T-helper 1 cell (primary cell): ENCODE results near the gene ACVR1B.

Source experiments
- DNase-seq, 5 donors: peaks; one replicate each; pipeline ENCODE4 v3.0.0-alpha.2; 2012 to 2020
- total RNA-seq, 4 donors: gene quantifications; one replicate each; lab custom pipeline; 2026; lab: John Stamatoyannopoulos, UW

Gene ACVR1B
- 11.1 to 13.2 (median 11.8) reads per million in 4 donors for total RNA-seq

DNA sequence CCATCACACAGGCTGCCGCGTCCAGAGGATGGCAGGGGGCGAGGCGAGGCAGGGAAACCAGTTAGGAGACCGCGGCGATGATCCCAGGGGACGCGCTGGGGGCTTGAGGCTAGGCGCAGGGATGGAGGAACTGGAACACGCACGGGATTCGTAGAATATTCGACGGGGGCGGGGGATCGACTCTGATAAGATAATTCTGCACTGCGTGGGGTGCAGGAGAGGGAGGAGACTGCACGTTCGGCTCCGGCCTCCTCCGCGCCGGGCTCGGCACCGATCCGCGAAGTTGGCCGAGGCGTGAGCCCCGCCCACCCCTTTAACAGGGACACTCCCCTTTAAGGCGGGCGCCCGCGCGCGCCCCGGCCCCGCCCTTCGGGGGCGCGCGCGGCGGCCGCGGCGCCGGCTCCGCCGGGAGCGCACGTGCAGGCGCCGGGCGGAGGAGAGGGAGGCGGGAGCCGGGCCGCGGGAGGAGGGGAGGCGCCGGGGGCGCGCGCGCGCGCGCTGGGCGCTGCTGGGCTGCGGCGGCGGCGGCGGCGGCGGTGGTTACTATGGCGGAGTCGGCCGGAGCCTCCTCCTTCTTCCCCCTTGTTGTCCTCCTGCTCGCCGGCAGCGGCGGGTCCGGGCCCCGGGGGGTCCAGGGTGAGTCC lies at the start of gene ACVR1B:
Gene ACVR1B, plus strand, starts transcription at position 501 of the 644 bp plus-strand sequence. Its CDS starts 45 bp downstream, at position 546.
- peak; percentile 83 to 89 (median 87) for DNase-seq

- DNase-seq, result no peak
These were observed 49.6 kb upstream of the ACVR1B start for GRCh38 chr12:51901881-51902280.

DNA sequence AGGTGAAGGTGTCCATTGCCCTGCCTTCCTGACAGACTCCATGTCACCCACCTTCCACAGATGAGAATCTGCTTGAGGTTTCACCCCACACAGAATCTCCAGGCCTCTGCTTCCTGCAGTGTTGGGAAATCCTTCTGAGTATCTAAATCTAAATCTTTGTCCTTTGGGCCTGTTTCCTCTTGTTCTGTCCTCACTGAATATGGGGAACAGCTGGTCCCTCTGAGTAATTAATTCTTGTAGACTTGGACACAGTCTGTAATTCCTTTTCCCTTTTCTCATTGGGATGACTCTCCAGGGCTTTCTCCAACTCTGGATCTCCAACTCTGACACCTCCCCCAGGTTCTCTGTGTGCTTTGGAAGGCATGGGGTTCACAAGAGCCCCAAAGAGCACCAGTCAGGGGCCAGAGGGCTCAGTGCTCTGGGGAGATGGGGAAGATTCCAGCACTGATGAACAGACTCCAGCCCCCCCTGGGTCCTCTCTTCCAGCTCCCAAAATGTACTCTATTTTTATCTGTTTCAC lies 46.5 kb upstream of the ACVR1B start:
- no peak for DNase-seq

GRCh38 chr12:51905471-51906429 lies 45.7 kb upstream of the ACVR1B start:
- DNase-seq, result no peak

DNA sequence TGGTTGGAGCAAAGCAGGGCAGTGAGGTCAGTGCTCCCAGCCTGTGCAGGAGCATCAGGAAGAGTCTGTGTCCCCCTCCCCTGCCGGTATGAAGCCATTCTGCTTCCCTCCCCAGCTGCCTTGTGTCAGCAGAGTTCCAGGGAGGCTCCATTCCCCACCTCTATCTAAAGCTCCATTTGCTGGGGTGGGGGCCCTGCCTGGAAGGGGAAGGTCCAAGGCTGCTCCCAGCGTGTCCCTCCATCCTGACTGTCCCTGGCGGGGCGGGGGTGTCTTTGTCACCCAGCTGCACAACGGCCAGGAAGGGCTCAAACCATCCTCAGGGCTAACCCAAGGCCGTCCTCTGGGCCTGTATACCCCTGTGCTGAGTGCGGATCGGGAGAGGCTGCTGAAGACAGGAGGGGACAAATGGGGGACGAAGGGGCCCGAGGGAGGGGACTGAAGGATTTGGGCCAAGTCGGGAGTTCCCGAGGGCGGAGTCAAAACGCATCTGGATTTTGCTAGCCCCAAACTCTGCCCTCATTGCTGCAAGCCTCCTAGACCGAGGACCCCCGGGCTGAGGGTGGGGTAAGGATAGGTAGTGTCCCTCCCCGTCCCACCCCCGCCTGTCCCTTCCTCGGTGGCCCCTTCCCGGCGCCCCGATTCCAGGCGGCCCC lies 44.9 kb upstream of the ACVR1B start:
- no peak for DNase-seq

GRCh38 chr12:51907083-51907855 lies 44.2 kb upstream of the ACVR1B start, which contains the start of gene ACVRL1:
TSS of gene ACVRL1 (plus strand) at chr12:51907504. CDS start at chr12:51912475, 4,971 bp downstream.
- no peak for DNase-seq

- no peak for DNase-seq
These were observed 43.6 kb upstream of the ACVR1B start for GRCh38 chr12:51907856-51908425.

DNA sequence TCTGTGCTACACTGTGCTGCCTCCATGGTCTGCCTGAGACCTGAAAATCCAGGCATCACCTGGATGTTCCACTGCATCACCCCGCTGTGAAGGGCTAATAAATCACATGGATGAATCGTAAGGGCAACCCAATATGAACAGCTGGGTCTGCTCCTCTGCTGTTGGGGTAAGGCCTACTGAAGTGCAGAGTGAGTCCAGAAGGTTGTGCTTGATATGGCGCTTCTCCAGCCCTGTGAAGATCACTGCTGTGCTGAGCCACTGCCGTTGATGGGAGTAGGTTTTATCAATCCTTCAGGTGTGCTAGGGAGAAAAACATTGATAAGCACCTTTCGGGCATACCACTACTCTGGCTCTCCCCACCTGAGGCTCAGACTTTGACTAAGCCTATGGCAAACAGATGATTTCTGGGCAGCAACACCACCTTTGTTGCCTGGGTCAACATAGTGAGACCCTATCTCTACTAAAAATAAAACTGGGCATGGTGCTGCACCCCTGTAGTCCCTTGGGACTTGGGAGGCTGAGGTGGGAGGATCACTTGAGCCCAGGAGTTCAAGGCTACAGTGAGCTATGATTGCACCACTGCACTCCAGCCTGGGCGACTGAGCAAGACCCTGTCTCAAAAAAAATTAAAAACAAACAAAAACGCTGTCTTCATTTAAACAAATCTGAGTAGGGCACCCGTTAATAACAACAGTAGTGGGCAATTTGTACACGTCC lies 42.5 kb upstream of the ACVR1B start:
- DNase-seq, result no peak

DNA sequence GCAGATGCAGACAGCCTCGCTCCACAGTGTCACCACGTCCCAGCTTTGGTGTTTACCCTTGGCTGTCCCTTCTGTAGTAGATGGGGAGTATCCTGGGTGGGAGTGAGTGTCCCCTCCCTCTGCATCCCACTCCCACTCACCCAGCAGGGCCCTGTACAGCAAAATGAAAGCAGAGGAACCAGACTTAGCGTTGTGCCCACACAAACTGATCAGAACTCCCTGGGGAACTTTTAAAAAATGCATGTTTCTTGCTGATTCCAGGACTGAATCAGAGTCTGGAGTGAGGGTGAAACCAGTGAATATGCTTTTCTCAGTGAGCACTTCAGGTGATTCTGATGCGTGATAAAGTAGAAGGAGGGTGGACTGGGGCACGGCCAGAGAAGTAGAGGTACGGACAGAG lies 41.3 kb upstream of the ACVR1B start:
- DNase-seq, result no peak

- DNase-seq, result no peak
These were observed 40.8 kb upstream of the ACVR1B start for GRCh38 chr12:51910691-51911090.

DNA sequence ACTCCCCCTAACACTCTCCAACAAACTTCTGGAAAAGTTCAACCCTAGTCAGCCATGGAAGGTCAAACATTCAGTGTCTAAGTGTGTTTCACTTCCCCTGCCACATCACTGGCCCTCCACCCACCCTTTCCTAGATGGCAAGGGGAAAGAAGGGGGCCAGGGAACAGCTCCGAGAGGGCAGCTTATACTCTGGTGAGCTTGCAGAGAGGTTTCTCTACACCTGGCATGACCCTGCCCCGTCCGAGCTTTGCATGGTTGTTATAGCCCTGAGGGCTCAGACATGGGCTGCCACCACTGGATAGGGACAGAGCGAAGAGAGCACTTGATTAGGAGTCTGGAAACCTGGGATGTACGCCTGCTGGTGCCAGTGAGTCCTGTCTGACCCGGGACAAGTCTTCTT lies 40.2 kb upstream of the ACVR1B start:
- no peak for DNase-seq

DNA sequence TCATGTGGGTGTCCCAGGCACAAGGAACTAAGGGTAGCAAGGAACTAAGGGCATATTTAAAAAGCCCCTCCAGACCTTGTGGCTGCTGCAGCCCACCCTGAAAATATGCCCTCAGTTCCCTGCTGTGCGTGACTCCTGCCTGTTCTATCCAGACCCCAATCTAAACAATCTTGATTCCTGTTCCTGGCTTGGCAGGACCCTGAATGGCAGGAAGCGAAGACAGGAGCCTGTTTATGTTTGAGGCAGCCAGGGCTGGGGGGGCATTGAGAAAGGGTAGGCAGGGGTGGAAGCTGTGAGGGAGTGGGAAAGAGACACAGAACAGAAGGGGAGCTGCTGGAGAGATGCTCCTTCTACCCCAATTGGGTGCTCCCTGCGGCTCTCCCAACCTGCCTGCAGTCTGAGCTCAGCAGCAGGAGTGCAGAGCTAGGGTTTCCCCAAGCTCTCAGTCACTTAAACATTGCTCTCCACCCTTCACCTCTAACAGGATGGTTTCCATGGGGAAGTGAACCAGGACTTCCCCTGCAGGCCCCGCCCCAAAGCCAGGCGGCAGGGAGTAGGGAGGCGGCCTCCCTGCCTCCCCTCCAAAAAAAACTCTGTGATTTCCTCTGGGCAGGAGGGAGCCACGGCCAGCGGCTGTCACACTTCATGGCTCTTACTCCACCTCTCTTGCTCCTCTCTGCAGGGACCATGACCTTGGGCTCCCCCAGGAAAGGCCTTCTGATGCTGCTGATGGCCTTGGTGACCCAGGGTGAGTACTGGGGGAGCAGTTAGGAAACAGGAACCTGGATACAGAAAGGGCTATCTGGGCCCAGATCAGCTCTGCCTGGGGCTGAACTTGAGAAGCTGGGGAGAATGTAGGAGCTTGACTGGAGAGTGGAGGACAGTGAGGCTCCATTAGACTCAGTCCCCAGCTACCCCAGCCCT lies 39.4 kb upstream of the ACVR1B start:
- no peak for DNase-seq

DNA sequence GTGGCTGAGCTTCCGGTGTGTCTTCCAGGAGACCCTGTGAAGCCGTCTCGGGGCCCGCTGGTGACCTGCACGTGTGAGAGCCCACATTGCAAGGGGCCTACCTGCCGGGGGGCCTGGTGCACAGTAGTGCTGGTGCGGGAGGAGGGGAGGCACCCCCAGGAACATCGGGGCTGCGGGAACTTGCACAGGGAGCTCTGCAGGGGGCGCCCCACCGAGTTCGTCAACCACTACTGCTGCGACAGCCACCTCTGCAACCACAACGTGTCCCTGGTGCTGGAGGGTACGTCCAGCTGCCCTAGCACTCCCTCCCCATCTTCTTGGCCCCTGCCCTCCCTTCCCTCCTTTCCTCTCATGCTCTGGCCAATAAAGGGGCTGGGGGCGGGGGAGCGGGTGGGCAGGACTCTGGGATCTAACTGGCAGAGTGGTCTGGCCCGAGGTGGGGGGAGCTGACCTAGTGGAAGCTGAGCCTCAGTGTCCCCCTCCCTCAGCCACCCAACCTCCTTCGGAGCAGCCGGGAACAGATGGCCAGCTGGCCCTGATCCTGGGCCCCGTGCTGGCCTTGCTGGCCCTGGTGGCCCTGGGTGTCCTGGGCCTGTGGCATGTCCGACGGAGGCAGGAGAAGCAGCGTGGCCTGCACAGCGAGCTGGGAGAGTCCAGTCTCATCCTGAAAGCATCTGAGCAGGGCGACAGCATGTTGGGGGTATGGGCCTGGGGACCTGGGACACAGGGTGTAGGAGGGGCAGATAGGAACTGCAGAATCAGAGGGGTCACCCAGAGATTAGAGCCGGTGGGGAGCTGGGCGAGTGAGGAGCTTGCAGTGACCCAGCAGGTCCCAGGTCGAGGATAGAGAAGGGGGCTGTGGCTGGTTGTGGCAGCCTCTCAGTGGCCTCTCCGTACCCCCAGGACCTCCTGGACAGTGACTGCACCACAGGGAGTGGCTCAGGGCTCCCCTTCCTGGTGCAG lies 38.1 kb upstream of the ACVR1B start:
- DNase-seq, result no peak

DNA sequence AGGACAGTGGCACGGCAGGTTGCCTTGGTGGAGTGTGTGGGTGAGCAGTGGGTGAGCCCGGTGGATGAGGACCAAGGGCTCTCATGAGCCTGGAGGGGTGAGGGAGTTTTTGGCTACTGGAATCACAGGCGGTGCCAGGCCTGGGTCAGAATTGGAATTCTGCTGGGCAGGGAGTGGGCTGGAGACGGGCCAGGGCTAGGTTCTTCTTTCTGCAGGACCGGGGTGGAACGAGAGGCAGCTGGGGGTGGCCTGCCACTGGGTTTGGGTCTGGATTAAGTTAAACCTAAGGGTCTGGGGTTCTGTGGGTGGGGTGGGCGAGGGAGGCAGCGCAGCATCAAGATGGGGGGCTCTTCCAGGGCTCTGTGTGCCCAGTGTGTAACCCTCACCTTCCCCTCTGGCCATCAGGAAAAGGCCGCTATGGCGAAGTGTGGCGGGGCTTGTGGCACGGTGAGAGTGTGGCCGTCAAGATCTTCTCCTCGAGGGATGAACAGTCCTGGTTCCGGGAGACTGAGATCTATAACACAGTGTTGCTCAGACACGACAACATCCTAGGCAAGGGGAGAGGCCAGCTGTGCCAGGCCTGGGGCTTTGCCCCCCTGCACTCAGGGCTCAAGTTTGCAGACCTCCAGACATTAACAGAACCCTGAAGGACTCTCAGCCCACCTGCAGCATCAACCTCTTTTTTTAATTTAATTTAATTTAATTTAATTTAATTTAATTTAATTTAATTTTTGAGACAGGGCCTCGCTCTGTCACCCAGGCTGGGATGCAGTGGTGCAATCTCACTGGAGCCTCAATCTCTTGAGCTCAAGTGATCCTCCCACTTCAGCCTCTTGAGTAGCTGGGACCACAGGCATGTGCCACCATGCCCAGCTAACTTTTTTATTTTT lies 37.2 kb upstream of the ACVR1B start:
- DNase-seq, result no peak

DNA sequence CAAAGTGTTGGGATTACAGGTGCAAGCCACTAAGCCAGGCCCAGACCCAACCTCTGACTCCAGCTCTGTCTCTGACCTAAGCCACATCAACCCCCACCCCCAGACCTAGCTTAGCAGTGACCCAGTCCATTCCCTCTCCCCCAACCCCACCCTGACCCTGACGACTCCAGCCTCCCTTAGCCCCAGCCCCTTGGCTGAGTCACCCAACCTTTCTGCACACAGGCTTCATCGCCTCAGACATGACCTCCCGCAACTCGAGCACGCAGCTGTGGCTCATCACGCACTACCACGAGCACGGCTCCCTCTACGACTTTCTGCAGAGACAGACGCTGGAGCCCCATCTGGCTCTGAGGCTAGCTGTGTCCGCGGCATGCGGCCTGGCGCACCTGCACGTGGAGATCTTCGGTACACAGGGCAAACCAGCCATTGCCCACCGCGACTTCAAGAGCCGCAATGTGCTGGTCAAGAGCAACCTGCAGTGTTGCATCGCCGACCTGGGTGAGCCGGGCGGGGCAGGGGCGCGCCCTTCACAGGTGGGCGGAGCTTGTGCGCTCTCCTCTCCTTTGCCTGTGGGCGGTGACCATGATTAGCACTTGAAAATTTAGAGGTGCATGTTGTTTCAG lies 36.4 kb upstream of the ACVR1B start:
- DNase-seq, result no peak

DNA sequence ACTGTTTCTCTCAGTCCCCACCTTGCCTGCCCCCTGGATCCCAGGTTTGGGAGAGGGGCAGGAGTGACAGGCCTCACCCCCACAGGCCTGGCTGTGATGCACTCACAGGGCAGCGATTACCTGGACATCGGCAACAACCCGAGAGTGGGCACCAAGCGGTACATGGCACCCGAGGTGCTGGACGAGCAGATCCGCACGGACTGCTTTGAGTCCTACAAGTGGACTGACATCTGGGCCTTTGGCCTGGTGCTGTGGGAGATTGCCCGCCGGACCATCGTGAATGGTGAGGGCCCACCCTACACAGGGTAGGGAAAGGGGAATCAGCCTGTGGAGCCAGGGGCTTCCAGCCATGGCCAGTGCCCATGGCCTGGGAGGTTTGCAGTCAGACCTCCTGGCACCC lies 35.5 kb upstream of the ACVR1B start:
- no peak for DNase-seq

DNA sequence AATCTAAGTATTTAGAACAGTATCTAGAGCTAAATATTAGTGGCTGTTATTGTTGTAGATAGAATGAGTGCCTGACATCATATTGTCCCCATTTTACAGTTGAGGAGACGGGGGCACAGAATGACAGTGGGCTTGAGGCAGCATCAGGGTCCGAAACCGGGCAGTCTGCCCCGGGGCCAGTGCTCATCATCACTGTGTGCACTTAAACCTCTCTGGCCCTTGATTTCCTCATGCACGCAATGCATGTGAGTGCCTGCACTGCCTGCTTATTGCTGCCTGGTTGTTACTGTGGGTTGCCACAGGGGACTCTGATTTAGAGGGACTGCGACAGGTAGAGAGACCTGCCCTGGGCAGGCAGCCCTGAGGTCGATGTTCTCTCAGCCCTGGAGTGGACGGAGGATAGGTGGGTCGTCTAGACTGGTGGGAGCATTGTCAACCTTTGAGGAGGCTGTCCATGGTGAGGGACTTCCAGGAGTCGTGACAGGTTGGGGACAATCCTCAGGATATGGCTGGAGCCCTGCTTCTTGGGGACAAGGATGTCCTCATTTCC lies 34.4 kb upstream of the ACVR1B start:
- DNase-seq, result no peak
